Measurements from ENCODE around the gene FAM111A. TPM values are rescaled to one million over a fixed set of nuclear protein-coding genes. Genes with fewer than 3 reads are reported as not detected.

FAM111A gene
- total RNA-seq, 6 donors from 2014 or later, result 29.9 to 78.6 (median 53.8) TPM

DNA sequence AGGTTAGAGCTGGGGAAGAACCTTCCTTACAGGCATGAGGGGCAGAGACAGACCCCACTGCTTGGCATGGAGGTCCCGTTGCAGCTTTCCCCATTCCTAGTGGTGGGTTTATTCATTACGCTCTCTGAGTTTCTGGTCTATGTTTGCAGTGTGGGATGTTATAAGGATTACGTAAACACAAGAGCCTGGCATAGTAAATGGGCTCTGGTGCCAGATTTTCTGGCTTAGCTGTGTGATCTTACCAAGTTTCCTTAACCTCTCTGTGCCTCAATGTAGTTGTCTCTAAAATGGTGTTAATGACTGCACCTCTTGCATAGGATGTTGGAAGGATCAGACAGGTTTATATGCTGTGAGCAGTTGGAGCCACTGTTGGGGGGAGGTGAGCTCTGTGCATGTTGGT lies 44.4 kb downstream of the FAM111A start:
- DNase-seq (no peak), ATAC-seq (ENCODE audit: low FRiP score in 2 of 2) (no peak)
- H3K27ac ChIP-seq, result peak overlapping the region; percentile 28 to 82 (median 74)
- H3K36me3 ChIP-seq, result peaks cover 0 to 15% (median 0%) of the 10 kb centered on the region in 4 donors
- TF ChIP-seq EP300 (IDR thresholded peaks at IDR 0.05) (no peak), POLR2A (IDR thresholded peaks at IDR 0.05) (no peak), POLR2AphosphoS5 (IDR thresholded peaks at IDR 0.05) (no peak)
- TF ChIP-seq, protein P1, sequence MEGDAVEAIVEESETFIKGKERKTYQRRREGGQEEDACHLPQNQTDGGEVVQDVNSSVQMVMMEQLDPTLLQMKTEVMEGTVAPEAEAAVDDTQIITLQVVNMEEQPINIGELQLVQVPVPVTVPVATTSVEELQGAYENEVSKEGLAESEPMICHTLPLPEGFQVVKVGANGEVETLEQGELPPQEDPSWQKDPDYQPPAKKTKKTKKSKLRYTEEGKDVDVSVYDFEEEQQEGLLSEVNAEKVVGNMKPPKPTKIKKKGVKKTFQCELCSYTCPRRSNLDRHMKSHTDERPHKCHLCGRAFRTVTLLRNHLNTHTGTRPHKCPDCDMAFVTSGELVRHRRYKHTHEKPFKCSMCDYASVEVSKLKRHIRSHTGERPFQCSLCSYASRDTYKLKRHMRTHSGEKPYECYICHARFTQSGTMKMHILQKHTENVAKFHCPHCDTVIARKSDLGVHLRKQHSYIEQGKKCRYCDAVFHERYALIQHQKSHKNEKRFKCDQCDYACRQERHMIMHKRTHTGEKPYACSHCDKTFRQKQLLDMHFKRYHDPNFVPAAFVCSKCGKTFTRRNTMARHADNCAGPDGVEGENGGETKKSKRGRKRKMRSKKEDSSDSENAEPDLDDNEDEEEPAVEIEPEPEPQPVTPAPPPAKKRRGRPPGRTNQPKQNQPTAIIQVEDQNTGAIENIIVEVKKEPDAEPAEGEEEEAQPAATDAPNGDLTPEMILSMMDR (IDR thresholded peaks at IDR 0.05), result no peak
- WGBS, 2 donors, result 46 to 86% methylated on average over 1 to 3 of the region's 3 CpGs
- H3K4me1 ChIP-seq, result peaks cover 51 to 64% (median 55%) of the 10 kb centered on the region in 4 donors
- H3K9me3 ChIP-seq, result no peaks in the 10 kb centered on the region
- no peak overlapping the region for H3K4me3 ChIP-seq
- no peaks in the 10 kb centered on the region for H3K27me3 ChIP-seq

DNA sequence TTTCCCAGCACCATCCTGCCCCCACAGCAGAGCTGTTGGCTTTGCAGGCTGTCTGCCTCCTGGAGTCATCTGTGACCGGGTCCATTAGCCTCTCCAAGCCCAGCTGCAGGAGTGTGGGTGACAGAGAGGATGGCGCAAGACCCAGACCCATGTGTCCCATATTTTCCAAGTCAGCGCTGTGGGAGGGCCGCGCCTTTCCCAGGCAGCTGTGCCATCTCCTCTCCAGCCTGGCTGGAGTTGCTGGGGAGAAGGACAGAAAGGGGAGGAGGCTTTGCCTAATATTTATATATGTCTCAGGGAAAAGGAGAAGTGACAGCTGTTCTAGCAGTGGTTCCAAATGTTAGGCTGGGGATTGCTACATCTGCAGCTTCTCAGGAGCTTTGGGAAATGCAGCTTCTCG lies 44.9 kb downstream of the FAM111A start:
- Histone ChIP-seq H3K9me3 (no peaks in the 10 kb centered on the region), H3K4me3 (no peak overlapping the region), H3K4me1 (peaks cover 51 to 64% (median 55%) of the 10 kb centered on the region in 4 donors), H3K36me3 (peaks cover 0 to 15% (median 0%) of the 10 kb centered on the region in 4 donors), H3K27me3 (no peaks in the 10 kb centered on the region), H3K27ac (peak overlapping the region; percentile 28 to 82 (median 74))
- peak; percentile 51 to 73 for ATAC-seq (ENCODE audit: low FRiP score in 2 of 2)
- TF ChIP-seq POLR2A (IDR thresholded peaks at IDR 0.05) (no peak), POLR2AphosphoS5 (IDR thresholded peaks at IDR 0.05) (peak; percentile 79 to 81), EP300 (IDR thresholded peaks at IDR 0.05) (peak in 2 of 4 donors; percentile 21 to 25)
- 58 to 59% methylated on average over 6 of the region's 6 CpGs for WGBS, 2 donors
- DNase-seq, result peak; percentile 72 to 76

DNA sequence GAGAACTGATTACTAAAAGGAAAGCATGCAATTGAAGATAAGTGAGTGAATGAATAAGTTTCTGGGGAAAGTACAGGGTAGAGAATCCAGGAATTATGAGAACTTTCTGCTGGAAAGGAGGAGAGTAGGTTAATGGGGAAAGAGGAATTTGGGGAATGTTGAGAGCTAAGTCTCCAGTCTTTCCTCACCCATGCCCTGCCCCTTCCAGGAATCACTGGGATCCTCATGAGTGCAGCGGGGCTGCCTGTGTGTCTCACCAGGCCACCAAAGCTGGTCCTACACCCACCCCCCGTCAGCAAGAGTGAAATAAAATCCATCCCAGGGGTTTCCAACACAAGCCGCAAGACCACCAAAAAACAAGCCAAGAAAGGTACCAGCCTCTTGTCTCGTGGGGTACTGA lies 46.3 kb downstream of the FAM111A start:
- ATAC-seq (ENCODE audit: low FRiP score in 2 of 2) (no peak), DNase-seq (no peak)
- Histone ChIP-seq H3K4me1 (peaks cover 48 to 58% (median 55%) of the 10 kb centered on the region in 4 donors), H3K4me3 (no peak overlapping the region), H3K36me3 (peaks cover 0 to 19% (median 2%) of the 10 kb centered on the region in 4 donors), H3K27me3 (no peaks in the 10 kb centered on the region), H3K9me3 (no peaks in the 10 kb centered on the region), H3K27ac (peak overlapping the region; percentile 33 to 82 (median 74))
- peak in 3 of 4 donors; percentile 18 to 68 (median 22) for TF ChIP-seq EP300 (IDR thresholded peaks at IDR 0.05)
- TF ChIP-seq POLR2AphosphoS5 (IDR thresholded peaks at IDR 0.05), result peak in 1 of 2 donors; percentile 47
- TF ChIP-seq POLR2A (IDR thresholded peaks at IDR 0.05), result no peak
- WGBS, 2 donors, result 61 to 65% methylated on average over 4 of the region's 4 CpGs

DNA sequence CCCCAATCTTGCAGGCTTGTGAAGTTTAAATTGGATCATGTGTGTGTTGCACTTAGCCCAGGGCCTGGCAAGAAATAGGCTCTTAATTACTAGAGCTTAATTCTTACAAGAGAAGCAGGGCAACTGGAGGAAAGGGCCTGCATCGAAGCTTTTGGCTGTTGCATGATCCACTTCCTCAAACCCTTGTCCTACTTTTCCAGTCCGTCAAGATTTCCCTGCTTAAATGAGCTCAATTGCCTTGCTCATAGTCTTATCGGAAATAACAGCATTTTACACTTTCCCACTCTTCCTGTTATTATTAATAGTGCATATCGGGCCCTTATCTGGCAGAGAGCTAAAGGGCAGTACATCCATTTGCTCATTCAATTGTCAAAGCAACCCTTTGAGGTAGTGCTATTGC lies 47.3 kb downstream of the FAM111A start:
- H3K27me3 ChIP-seq, result no peaks in the 10 kb centered on the region
- ATAC-seq (ENCODE audit: low FRiP score in 2 of 2), result no peak
- WGBS, 2 donors, result 8 to 14% methylated on average over 4 of the region's 4 CpGs
- TF ChIP-seq, protein P1 (IDR thresholded peaks at IDR 0.05), result no peak
- TF ChIP-seq POLR2AphosphoS5 (IDR thresholded peaks at IDR 0.05) (peak in 1 of 2 donors; percentile 6), POLR2A (IDR thresholded peaks at IDR 0.05) (no peak), EP300 (IDR thresholded peaks at IDR 0.05) (peak in 1 of 4 donors; percentile 59)
- peaks cover 0 to 23% (median 3%) of the 10 kb centered on the region in 4 donors for H3K36me3 ChIP-seq
- DNase-seq, result no peak
- peaks cover 38 to 56% (median 51%) of the 10 kb centered on the region in 4 donors for H3K4me1 ChIP-seq
- no peak overlapping the region for H3K4me3 ChIP-seq
- no peaks in the 10 kb centered on the region for H3K9me3 ChIP-seq
- H3K27ac ChIP-seq, result peak overlapping the region in 3 of 4 donors; percentile 15 to 74 (median 73)

DNA sequence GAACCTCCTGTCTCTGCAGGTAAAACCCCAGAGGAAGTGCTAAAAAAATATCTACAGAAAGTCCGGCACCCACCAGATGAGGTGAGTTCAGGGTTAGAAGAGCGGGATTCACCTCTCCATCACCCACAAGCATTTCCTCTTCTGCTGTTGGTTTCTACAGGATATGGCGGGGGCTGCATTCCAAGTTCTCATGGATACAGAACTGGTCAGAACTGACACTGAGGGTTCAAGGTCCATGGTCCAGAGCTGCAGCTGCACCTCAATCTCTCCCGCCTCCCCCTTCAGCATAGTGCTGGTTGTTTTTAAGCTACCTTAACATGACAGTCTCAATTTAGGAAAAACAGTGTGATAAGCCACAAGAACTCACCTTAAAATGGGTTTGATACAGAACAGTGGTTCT lies 48.4 kb downstream of the FAM111A start:
- Histone ChIP-seq H3K4me3 (no peak overlapping the region), H3K27me3 (no peaks in the 10 kb centered on the region), H3K27ac (peak overlapping the region in 2 of 4 donors; percentile 15 to 62), H3K36me3 (peaks cover 0 to 30% (median 8%) of the 10 kb centered on the region in 4 donors), H3K9me3 (no peaks in the 10 kb centered on the region), H3K4me1 (peaks cover 33 to 48% (median 46%) of the 10 kb centered on the region in 4 donors)
- ATAC-seq (ENCODE audit: low FRiP score in 2 of 2) (no peak), DNase-seq (no peak)
- WGBS, 2 donors, result 90 to 98% methylated on average over 4 of the region's 4 CpGs
- no peak for TF ChIP-seq POLR2A (IDR thresholded peaks at IDR 0.05)

DNA sequence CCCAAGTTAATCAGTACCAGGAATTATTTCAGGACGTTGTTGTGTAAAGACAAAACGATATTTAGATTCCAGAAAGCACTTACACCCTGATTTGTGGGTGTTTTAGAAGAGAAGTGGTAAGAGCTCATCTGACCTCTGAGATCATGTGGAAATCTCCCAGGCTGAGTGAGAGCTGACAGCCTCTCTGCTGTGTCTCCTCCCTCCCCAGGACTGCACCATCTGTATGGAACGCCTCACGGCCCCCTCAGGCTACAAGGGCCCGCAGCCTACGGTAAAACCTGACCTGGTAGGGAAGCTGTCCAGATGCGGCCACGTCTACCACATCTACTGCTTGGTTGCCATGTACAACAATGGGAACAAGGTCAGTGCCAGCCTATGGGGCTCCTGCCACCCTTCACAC lies 49.2 kb downstream of the FAM111A start:
- ATAC-seq (ENCODE audit: low FRiP score in 2 of 2) (peak; percentile 47 to 54), DNase-seq (peak in 1 of 2 donors; percentile 34)
- Histone ChIP-seq H3K36me3 (peaks cover 5 to 30% (median 8%) of the 10 kb centered on the region in 4 donors), H3K27me3 (no peaks in the 10 kb centered on the region), H3K9me3 (no peaks in the 10 kb centered on the region), H3K27ac (peak overlapping the region in 3 of 4 donors; percentile 12 to 62 (median 28)), H3K4me1 (peaks cover 29 to 48% (median 38%) of the 10 kb centered on the region in 4 donors), H3K4me3 (no peak overlapping the region)
- 78 to 89% methylated on average over 7 to 8 of the region's 8 CpGs for WGBS, 2 donors
- TF ChIP-seq POLR2AphosphoS5 (IDR thresholded peaks at IDR 0.05), result peak in 1 of 2 donors; percentile 38
- no peak for TF ChIP-seq POLR2A (IDR thresholded peaks at IDR 0.05)
- TF ChIP-seq, protein P1 (IDR thresholded peaks at IDR 0.05), result no peak
- TF ChIP-seq EP300 (IDR thresholded peaks at IDR 0.05), result no peak

Measured in upper lobe of left lung (tissue), 6 donors.